C4-2B (cell line): ENCODE measurements around the gene ZNF823.

Experiments used
- CTCF ChIP-seq: fragments of 450-650 bp; conservative IDR thresholded peaks from 2 replicates; pipeline ENCODE4 v1.5.1; 2017; ENCODE audit warnings: mild to moderate bottlenecking
- ZFX ChIP-seq: fragments of 450-650 bp; IDR thresholded peaks from 2 replicates; pipeline ENCODE4 v1.6.1; 2017

DNA sequence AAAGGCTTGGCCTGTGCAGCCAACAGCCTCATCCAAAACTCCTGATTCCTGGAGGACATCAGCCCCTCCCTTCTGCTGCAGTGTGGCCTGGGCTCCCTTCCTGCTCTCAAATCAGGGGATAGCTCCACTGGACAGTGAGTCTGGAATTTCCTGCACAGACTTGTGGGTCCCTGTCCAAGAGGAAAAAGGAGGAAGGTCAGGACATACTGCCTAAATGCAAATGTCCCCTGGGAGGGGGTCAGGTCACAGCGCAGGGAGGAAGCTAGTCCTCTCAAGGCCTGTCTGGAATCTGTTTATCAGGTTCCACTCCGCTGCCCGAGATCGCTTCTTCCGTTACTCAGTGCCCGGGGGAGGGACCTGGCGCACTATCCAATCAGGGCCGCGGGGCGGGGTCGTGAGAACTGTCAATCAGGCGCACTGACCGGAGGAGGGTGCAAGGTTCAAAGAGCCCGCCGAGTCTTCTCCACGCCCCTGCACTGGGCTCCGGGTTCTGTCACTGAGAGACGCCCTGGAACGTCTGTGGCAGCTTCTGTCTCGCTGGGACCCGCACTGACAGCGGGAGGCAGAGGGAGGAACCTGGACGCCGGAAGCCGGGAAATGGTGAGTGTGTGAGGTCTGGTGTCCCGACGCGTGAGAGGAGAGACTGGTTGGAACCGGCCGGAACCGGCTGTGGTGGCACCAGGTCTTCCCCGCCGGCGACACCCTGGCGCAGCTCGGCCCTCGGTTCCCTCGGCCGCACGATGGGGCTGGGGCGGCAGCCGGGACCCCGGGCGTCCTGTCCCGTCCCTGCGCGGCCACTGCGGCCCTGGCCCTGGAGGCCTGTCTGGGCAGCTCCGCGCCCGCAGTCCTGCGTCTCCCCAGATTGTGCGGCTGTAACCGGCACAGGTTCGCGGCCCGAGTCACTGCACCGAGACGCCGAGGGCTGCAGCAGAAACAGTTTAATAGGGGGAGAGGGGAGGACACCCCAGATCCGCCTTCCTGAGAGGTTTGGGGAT is 28.1 kb upstream of the ZNF823 start, which contains the start of gene ZNF441:
- no peak for TF ChIP-seq CTCF
- TF ChIP-seq ZFX = peak; percentile 85
